ENCODE data around the gene ANP32A. TPM values are rescaled to one million over a fixed set of nuclear protein-coding genes. Genes with fewer than 3 reads are reported as not detected.

ANP32A gene
- total RNA-seq, 1 donor, result 52.8 TPM

GRCh38 chr15:68814596-68814995 is 6.1 kb downstream of the ANP32A start:
- peaks cover 70% of the 10 kb centered on the region for H3K4me1 ChIP-seq (ENCODE audit: insufficient read depth, low read length)

GRCh38 chr15:68812597-68813431 is 7.9 kb downstream of the ANP32A start:
- H3K4me3 ChIP-seq (ENCODE audit: low read length), result no peak overlapping the region
- H3K9me3 ChIP-seq (ENCODE audit: low read depth, low read length), result no peaks in the 10 kb centered on the region
- no peaks in the 10 kb centered on the region for H3K27me3 ChIP-seq (ENCODE audit: insufficient read depth, low read length)
- peaks cover 84% of the 10 kb centered on the region for H3K4me1 ChIP-seq (ENCODE audit: insufficient read depth, low read length)

More at GRCh38 chr15:68814596-68814995, 6.1 kb downstream of the ANP32A start:
- no peaks in the 10 kb centered on the region for H3K27me3 ChIP-seq (ENCODE audit: insufficient read depth, low read length)
- H3K9me3 ChIP-seq (ENCODE audit: low read depth, low read length), result no peaks in the 10 kb centered on the region
- H3K4me3 ChIP-seq (ENCODE audit: low read length), result no peak overlapping the region

- no peaks in the 10 kb centered on the region for H3K9me3 ChIP-seq (ENCODE audit: low read depth, low read length)
- peaks cover 89% of the 10 kb centered on the region for H3K4me1 ChIP-seq (ENCODE audit: insufficient read depth, low read length)
- H3K27me3 ChIP-seq (ENCODE audit: insufficient read depth, low read length), result no peaks in the 10 kb centered on the region
- no peak overlapping the region for H3K4me3 ChIP-seq (ENCODE audit: low read length)
Measured at GRCh38 chr15:68812069-68812468, 8.6 kb downstream of the ANP32A start.

DNA sequence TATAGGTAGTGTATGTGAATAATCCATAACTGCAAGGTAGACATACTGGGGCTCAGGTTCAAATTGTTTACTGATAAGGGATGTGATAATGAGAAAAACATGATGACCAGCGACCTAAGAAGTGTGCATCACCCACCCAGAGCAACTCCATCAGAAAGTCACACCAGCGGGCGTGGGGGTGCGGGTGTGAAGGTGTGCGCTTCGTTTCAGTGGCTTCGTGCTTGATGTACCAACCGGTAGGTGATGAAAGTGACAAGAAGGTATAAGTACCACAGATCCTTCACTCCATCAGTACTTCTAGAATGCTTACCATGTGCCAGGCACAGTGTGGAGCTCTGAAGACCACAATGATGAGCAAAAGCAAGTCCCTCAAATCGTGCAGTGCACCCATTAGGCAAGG is 11.2 kb downstream of the ANP32A start:
- Histone ChIP-seq H3K9me3 (ENCODE audit: low read depth, low read length) (no peaks in the 10 kb centered on the region), H3K4me1 (ENCODE audit: insufficient read depth, low read length) (peaks cover 70% of the 10 kb centered on the region), H3K27me3 (ENCODE audit: insufficient read depth, low read length) (no peaks in the 10 kb centered on the region), H3K4me3 (ENCODE audit: low read length) (no peak overlapping the region)

DNA sequence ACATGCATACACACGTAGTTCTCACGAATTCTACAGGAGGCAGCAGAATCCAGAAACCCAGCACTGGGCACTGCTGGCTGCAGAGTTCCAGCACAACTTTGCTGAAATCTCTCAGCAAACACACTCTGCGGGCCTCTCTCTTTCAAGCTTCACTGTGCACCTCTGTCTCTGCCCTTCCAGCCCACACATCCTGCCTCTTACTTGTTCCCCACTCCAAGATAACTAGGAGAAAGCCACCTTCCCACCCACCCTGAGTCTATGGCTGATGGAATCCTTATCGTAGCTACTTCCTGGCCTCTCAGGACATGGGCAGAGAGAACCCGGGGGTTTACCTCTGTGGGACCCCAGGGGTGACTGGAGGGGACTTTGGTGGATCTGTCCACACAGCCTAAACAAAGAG is 11.9 kb downstream of the ANP32A start:
- H3K4me1 ChIP-seq (ENCODE audit: insufficient read depth, low read length), result peaks cover 62% of the 10 kb centered on the region

GRCh38 chr15:68808091-68808490 is 12.6 kb downstream of the ANP32A start:
- Histone ChIP-seq H3K27me3 (ENCODE audit: insufficient read depth, low read length) (no peaks in the 10 kb centered on the region), H3K4me3 (ENCODE audit: low read length) (no peak overlapping the region), H3K4me1 (ENCODE audit: insufficient read depth, low read length) (peaks cover 58% of the 10 kb centered on the region), H3K9me3 (ENCODE audit: low read depth, low read length) (no peaks in the 10 kb centered on the region)

More for the DNA sequence above, 11.9 kb downstream of the ANP32A start:
- no peaks in the 10 kb centered on the region for H3K27me3 ChIP-seq (ENCODE audit: insufficient read depth, low read length)
- H3K9me3 ChIP-seq (ENCODE audit: low read depth, low read length), result no peaks in the 10 kb centered on the region
- no peak overlapping the region for H3K4me3 ChIP-seq (ENCODE audit: low read length)

DNA sequence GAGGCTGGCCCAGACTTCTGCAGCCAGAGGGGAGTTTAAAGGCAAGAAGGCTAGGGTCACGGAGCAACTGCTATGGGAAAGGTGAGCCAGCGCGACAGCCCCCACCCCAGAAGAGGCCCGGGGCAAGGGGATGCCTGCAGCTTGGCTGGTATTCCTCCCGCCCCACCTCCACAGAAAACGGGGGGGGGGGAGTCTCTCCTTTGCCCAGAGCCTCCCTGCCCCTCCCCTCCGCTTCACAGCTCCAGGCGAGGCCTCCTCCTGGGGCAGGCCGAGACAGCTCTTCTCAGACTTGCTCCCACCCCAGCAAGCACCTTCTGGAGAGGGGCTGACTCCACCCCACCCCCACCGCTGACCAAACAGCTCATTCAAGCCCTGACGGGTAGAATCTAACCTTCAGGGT is 13.4 kb downstream of the ANP32A start:
- H3K4me3 ChIP-seq (ENCODE audit: low read length), result no peak overlapping the region
- no peaks in the 10 kb centered on the region for H3K27me3 ChIP-seq (ENCODE audit: insufficient read depth, low read length)
- peaks cover 59% of the 10 kb centered on the region for H3K4me1 ChIP-seq (ENCODE audit: insufficient read depth, low read length)
- H3K9me3 ChIP-seq (ENCODE audit: low read depth, low read length), result no peaks in the 10 kb centered on the region

DNA sequence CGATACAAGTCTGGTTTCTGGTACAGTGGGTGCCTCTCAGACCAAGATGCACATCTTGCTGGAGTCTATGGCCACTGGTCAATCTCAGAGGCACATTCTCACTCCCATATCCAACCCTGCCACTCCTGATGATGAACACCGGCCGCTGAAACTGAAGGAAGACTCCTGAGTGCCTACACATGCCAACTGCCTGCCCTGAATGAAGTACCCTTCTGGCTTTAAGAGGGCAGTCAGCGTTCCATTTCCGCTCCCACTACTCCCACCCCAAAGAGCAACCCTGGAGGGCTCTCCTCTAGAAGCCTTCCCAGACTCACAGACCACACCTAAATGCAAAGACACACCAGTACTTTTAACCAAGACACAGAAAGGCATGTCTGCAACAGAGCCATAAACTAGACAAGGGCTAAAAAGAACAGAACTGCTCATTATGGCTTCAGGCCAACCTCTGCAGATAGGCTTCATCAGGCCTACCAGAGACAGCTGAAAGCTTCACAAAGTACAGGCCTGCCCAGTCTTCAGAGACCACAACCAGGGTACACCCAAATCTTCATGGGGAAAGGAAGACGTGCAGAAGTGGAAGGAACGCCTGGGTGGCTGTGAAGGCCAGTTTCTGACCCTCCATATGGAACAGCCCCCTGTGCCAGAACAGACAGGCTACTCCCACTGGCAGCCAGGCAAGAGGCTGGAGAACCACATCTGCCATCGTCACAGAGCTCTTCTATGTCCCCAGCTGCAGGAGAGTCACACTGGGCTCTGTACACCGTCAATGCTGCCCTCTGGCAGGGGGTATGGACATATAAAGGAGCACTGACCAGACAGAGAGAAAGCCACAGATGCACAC is 14.3 kb downstream of the ANP32A start:
- no peaks in the 10 kb centered on the region for H3K27me3 ChIP-seq (ENCODE audit: insufficient read depth, low read length)
- no peaks in the 10 kb centered on the region for H3K9me3 ChIP-seq (ENCODE audit: low read depth, low read length)
- peaks cover 59% of the 10 kb centered on the region for H3K4me1 ChIP-seq (ENCODE audit: insufficient read depth, low read length)
- no peak overlapping the region for H3K4me3 ChIP-seq (ENCODE audit: low read length)

DNA sequence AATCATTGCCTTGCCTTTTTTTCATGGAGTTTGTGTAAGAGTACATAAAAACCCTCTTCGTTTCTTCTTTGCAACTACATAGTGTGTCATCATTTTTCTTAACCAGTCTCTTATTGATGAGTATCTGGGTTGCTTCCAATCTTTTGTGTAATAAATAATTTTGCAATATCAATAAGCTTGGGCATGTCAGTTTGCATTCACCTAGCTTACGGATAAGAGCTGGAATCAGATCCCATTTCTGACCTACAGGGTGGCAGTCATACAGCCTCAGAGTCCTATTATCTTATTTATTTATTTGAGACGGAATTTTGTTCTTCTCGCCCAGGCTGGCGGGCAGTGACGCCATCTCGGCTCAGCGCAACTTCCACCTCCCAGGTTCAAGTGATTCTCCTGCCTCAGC is 18.3 kb downstream of the ANP32A start:
- Histone ChIP-seq H3K27me3 (ENCODE audit: insufficient read depth, low read length) (no peaks in the 10 kb centered on the region), H3K4me3 (ENCODE audit: low read length) (no peak overlapping the region), H3K4me1 (ENCODE audit: insufficient read depth, low read length) (peaks cover 63% of the 10 kb centered on the region), H3K9me3 (ENCODE audit: low read depth, low read length) (no peaks in the 10 kb centered on the region)

DNA sequence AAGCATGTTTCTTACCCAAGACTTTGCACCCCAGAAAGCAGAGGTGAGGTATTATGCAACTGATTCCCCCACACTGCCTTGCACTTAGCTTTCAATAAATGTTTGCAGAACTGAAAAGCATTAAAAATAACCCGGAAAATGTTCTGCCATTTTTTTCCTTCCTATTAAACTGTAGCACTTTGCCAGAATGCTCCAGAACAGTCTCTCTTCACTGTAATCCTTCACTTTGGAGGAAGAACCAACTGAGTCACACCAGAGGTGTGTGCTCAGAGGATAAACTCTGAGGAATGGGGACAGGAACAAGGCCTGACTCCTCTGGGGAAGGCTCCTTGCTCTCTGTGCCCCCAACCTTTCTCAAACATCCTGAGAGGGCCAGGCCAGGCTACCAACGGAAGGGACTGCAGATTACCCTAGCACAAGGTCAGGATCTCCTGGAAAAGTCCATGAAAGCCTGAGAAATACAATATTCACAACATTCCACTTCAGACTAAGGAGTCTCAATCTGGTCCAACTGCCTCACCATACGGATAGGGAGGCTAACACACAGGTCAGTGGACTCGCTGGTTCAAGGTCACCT is 19.0 kb downstream of the ANP32A start:
- Histone ChIP-seq H3K4me1 (ENCODE audit: insufficient read depth, low read length) (peaks cover 64% of the 10 kb centered on the region), H3K9me3 (ENCODE audit: low read depth, low read length) (no peaks in the 10 kb centered on the region), H3K27me3 (ENCODE audit: insufficient read depth, low read length) (no peaks in the 10 kb centered on the region)

DNA sequence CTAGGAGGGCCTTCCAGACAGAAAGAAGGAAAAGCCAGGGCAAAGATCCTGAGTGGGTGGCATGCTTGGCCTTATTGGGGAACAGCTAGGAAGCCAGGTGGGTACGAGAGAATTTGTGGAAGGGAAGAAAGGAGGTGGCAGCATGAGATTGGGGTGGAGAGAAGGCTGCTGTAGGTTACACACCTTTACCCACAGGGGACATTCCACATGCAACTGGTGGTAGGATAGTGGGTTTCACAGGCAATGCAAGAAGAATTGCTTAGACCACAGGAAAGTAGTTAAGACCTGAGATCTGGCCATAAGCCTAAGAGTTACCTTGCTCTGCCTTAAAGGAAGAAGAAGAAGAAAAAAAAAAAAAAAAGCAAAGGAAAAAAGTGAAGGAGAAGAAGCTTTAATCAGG is 19.8 kb downstream of the ANP32A start:
- H3K4me1 ChIP-seq (ENCODE audit: insufficient read depth, low read length), result peaks cover 69% of the 10 kb centered on the region
- H3K4me3 ChIP-seq (ENCODE audit: low read length), result no peak overlapping the region
- H3K27me3 ChIP-seq (ENCODE audit: insufficient read depth, low read length), result no peaks in the 10 kb centered on the region
- no peaks in the 10 kb centered on the region for H3K9me3 ChIP-seq (ENCODE audit: low read depth, low read length)

More for the DNA sequence above, 19.0 kb downstream of the ANP32A start:
- H3K4me3 ChIP-seq (ENCODE audit: low read length), result no peak overlapping the region

GRCh38 chr15:68798346-68799094 is 22.2 kb downstream of the ANP32A start:
- Histone ChIP-seq H3K4me1 (ENCODE audit: insufficient read depth, low read length) (peaks cover 93% of the 10 kb centered on the region), H3K27me3 (ENCODE audit: insufficient read depth, low read length) (no peaks in the 10 kb centered on the region), H3K4me3 (ENCODE audit: low read length) (no peak overlapping the region), H3K9me3 (ENCODE audit: low read depth, low read length) (no peaks in the 10 kb centered on the region)

GRCh38 chr15:68797599-68798345 is 22.9 kb downstream of the ANP32A start:
- Histone ChIP-seq H3K4me3 (ENCODE audit: low read length) (no peak overlapping the region), H3K27me3 (ENCODE audit: insufficient read depth, low read length) (no peaks in the 10 kb centered on the region), H3K4me1 (ENCODE audit: insufficient read depth, low read length) (peaks cover 95% of the 10 kb centered on the region), H3K9me3 (ENCODE audit: low read depth, low read length) (no peaks in the 10 kb centered on the region)

DNA sequence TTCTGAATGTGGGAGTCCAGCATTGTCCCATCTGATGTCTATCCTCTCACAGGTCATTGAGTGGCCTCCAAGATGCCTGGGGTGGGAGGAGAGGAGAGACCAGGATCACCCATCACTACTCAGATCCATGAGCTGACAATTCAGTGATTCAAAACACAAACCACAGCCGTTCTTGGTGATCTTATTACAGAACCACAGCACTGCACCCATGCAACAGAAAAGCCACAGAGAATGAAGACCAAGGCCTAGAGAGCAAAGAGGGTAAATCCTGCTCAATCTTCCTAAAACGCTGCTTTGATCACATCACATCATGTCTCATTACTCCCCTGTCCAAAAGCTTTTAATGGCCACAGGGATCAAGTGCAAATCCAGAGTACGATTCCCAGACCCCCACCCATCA is 23.5 kb downstream of the ANP32A start:
- H3K9me3 ChIP-seq (ENCODE audit: low read depth, low read length), result no peaks in the 10 kb centered on the region

More for the DNA sequence above, 23.5 kb downstream of the ANP32A start:
- no peak overlapping the region for H3K4me3 ChIP-seq (ENCODE audit: low read length)
- no peaks in the 10 kb centered on the region for H3K27me3 ChIP-seq (ENCODE audit: insufficient read depth, low read length)
- peaks cover 96% of the 10 kb centered on the region for H3K4me1 ChIP-seq (ENCODE audit: insufficient read depth, low read length)
